LoVo (cell line): ENCODE measurements around the gene UNC119.

Experiments
- DNase-seq: peaks from one replicate; pipeline ENCODE4 v3.0.0-alpha.2; 2016; ENCODE audit warnings: low spot score

UNC119 gene

DNA sequence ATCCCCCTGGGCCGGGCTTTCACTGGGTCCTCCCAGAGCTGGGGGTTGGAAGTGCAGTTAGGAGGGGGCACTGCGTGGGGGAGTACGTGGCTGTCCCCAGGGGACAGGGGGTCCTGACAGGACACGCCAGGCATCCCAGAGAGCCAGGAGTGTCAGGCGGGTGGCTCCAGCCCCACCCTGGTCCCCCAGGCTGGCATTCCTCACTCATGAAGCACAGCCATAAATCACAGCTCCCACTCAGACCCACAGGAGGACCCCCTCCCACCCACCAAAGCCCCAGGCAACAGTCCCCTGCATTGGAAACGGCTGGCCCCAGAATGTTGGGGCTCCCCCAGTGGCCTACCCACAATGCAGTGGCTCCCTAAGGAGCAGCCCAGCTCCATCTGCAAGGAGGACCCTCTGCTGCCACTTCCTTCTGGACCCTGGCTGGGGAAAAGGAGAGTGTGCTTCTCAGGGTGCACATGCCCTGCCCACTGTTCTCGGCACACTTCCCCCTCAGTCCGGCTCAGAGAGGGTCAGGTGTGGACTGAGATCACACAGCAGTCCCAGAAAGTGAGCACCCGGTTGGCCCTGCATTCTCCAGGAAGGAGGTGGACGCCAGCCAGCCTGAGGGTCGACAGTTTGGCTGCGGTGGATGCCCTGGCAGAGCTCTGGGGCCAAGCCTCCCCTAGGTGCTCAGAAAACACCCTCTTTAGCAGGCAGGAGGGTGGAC lies 53.6 kb downstream of the UNC119 start:
- DNase-seq: no peak

DNA sequence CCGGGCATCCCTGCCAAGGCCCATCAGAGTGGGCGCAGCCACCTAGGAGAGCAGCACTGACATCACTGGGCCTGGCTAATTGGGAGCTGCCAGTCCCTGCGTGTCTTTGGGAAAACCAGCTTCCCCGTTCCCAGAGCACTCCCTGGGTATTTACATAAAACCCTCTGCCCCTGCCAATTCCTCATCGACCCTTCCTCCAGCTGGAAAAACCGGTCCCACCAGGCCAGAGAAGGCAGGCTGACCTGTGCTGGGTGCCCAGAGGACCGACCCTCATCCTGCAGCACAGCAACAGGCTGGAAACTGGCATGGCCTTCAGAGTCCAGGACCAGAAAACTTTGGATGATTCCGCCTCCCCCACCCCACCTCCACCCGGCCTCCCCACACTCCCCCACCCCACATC lies 54.5 kb downstream of the UNC119 start:
- DNase-seq: no peak
